Ovary (tissue), 9 donors: ENCODE measurements around the gene LTBP2. TPM values are rescaled to one million over a fixed set of nuclear protein-coding genes. Genes with fewer than 3 reads are reported as not detected.

Experiments
- DNase-seq, 5 donors: peaks; one replicate each; pipeline ENCODE4 v3.0.0-alpha.2; 2019 to 2020
- H3K27ac ChIP-seq, 2 donors: fragments of 200-600 bp; one replicate each; pipeline versions ENCODE4 v1.5.1 to v1.8.0; 2019 to 2022
- H3K27me3 ChIP-seq: fragments of 200-600 bp; one replicate; pipeline ENCODE4 v1.8.0; 2022
- H3K36me3 ChIP-seq: fragments of 200-600 bp; sonication (generic); one replicate; pipeline ENCODE4 v1.5.1; 2019
- H3K4me1 ChIP-seq: one replicate; pipeline ENCODE4 v1.8.1; 2013; ENCODE audit warnings: mild to moderate bottlenecking, moderate library complexity; ENCODE audit not compliant: insufficient read depth
- H3K4me3 ChIP-seq: fragments of 200-600 bp; sonication (generic); one replicate; pipeline ENCODE4 v1.5.1; 2017
- H3K9me3 ChIP-seq, 2 donors: fragments of 200-600 bp in 1 of 2; sonication (generic) in 1 of 2; one replicate each; pipeline versions ENCODE4 v1.5.1 to v1.8.1; 2013 to 2019; ENCODE audit warnings: mild to moderate bottlenecking in 1 of 2, moderate library complexity in 1 of 2
- EP300 ChIP-seq: sonication (generic); formaldehyde crosslinking; IDR thresholded peaks from one replicate; pipeline ENCODE4 v1.6.1; 2017; ENCODE audit warnings: antibody characterized with exemption
- POLR2A ChIP-seq: fragments of 450-650 bp; IDR thresholded peaks from one replicate; pipeline ENCODE4 v1.6.1; 2017; ENCODE audit warnings: antibody characterized with exemption, mild to moderate bottlenecking, moderate library complexity
- WGBS, 3 donors: extraction: QIAGEN DNeasy Blood & Tissue Kit in 1 of 3; methylation state at CpG; one replicate each; pipeline versions ENCODE4 v1.1.5 to v1.1.7; 2013 to 2017; 5-methylcytosine and 5-hydroxymethylcytosine counted together
- intact Hi-C, 4 donors: fragments of 100-400 bp; cut with DNase I; formaldehyde crosslinking; loops; one replicate each; pipeline versions ENCODE4 v1.11.0 to v1.15.1; 2022 to 2023
- polyA plus RNA-seq, 2 donors: library from polyadenylated mRNA; stranded (reverse); fragments of 200-250 nt in 1 of 2; fragments of 350-450 nt in 1 of 2; fragmentation: Illumina TruSeq in 1 of 2; extraction: RNeasy Lipid Tissue Mini Kit (QIAGEN cat#74804) in 1 of 2; gene quantifications; one replicate each; pipeline ENCODE4 v1.2.3, GENCODE V29; 2013 to 2014
- total RNA-seq, 7 donors: library from RNA; depleted of rRNA in 2 of 7; stranded (reverse); fragments of >200 nt in 2 of 7; fragmentation: NEBNext Ultra II Directional in 3 of 7; extraction: Animal tissue kit (Norgen Biotek cat#: 25700) in 3 of 7; gene quantifications; one replicate each; pipeline versions ENCODE4 v1.1.0 to v1.2.4, GENCODE V29; 2016 to 2023
- TF ChIP-seq, protein P1 (sequence below), 3 donors: fragments of 450-650 bp in 2 of 3; fragments of 200-600 bp in 1 of 3; IDR thresholded peaks; one replicate each; pipeline versions ENCODE4 v1.5.1 to v1.8.0; 2016 to 2022; ENCODE audit warnings: antibody characterized with exemption in 3 of 3, mild to moderate bottlenecking in 1 of 3
- donor health status: DM: no; HTN: no; CAD: no; lungs with moderate emphysema.
- donor health status: DM: no; HTN: no; CAD: no.
- donor health status: Bipolar disorder and iron deficiency.
- donor health status: DM: yes; HTN: yes; CAD: no.
- donor health status: DM: no; HTN: no; CAD: no.
- donor health status: DM: yes; HTN: yes; CAD: no.

LTBP2 gene
- total and polyA plus RNA-seq, 9 donors = 31.4 to 85.0 (median 60.0) TPM

DNA sequence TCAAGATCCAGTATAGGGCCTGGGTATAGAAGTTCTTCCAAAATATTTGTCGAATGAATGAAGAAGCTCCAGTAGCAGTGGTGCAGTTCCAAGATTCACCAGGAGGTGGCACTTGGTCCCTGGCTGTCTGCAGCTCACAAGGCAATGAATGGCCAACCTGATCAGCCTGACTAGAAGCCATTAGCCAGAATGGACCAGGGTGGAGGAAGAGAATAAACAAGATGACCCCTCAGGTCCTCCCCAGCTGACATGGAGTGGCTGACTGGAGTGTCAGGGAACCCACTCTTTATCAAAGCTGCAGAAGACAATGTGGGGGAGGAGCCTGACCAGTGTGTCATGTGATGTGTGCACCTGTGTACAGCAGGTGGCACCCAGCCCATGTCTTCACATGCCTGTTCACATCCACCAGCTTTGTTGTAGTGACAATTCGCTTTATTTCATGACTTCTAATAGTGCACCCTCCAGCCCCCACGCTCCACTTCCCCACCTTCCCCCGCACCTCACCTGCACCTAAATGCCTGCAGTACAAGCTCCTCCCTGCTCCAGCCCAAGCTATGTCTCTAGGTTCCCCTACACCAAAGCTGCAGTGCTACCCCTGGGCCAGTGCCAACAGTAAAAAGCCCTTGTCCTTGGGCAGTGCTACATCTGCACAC is 3.0 kb downstream of the LTBP2 start:
- peak; percentile 79 to 92 (median 88) for DNase-seq
- intact Hi-C loops = loop anchor here in 2 of 4 donors (5.0 kb wide), 2 partner anchors 198 to 247 kb away; no protein-coding TSS in a partner anchor
- 62 to 65% (median 63%) methylated on average over 4 of the region's 4 CpGs for WGBS, 3 donors
- Histone ChIP-seq H3K27me3 (no peaks in the 10 kb centered on the region), H3K4me3 (no peak overlapping the region), H3K4me1 (peaks cover 26% of the 10 kb centered on the region), H3K27ac (no peak overlapping the region), H3K36me3 (no peaks in the 10 kb centered on the region), H3K9me3 (no peaks in the 10 kb centered on the region)
- TF ChIP-seq, protein P1, sequence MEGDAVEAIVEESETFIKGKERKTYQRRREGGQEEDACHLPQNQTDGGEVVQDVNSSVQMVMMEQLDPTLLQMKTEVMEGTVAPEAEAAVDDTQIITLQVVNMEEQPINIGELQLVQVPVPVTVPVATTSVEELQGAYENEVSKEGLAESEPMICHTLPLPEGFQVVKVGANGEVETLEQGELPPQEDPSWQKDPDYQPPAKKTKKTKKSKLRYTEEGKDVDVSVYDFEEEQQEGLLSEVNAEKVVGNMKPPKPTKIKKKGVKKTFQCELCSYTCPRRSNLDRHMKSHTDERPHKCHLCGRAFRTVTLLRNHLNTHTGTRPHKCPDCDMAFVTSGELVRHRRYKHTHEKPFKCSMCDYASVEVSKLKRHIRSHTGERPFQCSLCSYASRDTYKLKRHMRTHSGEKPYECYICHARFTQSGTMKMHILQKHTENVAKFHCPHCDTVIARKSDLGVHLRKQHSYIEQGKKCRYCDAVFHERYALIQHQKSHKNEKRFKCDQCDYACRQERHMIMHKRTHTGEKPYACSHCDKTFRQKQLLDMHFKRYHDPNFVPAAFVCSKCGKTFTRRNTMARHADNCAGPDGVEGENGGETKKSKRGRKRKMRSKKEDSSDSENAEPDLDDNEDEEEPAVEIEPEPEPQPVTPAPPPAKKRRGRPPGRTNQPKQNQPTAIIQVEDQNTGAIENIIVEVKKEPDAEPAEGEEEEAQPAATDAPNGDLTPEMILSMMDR (IDR thresholded peaks at IDR 0.05) = peak; percentile 88 to 96 (median 94)
- no peak for TF ChIP-seq EP300

DNA sequence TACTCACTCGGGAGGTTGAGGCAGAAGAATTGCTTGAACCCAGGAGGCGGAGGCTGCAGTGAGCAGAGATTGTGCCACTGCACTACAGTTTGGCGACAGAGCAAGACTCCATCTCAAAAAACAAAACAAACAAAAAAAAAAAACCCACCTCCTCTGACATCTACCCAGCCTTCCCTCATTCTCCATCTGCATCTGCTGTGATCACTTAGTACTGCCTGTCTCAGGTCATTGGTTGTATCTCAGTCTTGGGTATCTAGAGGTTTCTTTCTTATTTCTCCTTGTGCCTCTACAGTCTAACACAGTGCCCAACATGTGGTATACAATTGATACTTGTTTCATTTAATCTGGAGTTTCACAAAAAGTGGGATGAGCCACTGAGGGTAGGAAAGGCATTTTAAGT is 5.3 kb downstream of the LTBP2 start:
- DNase-seq = no peak
- H3K36me3 ChIP-seq = no peaks in the 10 kb centered on the region
- intact Hi-C loops = loop anchor here in 2 of 4 donors (5.0 kb wide), 2 partner anchors 201 to 244 kb away; no protein-coding TSS in a partner anchor
- H3K9me3 ChIP-seq = no peaks in the 10 kb centered on the region
- 91 to 94% (median 93%) methylated on average over 3 of the region's 3 CpGs for WGBS, 3 donors
- no peaks in the 10 kb centered on the region for H3K27me3 ChIP-seq
- H3K4me3 ChIP-seq = no peak overlapping the region
- peaks cover 31% of the 10 kb centered on the region for H3K4me1 ChIP-seq
- no peak for TF ChIP-seq EP300
- TF ChIP-seq, protein P1 (IDR thresholded peaks at IDR 0.05) = no peak
- TF ChIP-seq POLR2A = no peak
- H3K27ac ChIP-seq = peak overlapping the region in 1 of 2 donors; percentile 16

DNA sequence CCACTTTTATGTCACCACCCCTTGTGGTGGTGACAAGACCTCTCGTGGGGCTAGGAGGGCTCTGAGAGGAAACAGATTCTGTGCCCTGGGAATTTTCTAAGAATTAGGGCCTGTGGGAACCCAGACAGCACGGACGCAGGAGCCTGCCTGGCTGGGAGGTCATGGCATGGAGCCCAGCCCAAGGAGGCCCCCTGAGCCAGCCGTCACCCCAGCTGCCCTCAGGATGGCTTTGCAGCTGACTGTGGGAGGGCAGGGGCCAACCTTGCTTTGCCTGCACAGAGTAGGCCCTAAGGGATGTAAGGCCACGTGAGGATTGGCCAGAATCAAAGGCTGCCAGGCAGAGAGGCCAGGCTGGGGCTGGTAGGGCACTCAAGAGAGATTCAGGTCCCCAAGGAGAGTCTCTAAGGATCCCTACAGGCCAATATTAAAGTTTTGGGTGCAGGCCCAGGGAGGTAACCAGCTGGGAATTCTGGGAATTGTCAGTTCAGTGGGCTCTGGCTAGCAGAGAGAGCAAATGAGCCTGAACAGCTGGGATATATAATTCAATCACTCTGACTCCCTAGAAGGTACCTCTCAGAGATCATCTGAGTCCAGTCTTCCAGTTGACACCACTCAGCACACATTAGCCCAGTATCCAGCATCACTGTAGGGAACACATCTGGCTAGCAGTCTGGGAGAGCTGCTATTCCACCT is 6.4 kb downstream of the LTBP2 start:
- intact Hi-C loops = loop anchor here in 2 of 4 donors (2.0 to 5.0 kb wide), 3 partner anchors 103 to 243 kb away; no protein-coding TSS in a partner anchor

DNA sequence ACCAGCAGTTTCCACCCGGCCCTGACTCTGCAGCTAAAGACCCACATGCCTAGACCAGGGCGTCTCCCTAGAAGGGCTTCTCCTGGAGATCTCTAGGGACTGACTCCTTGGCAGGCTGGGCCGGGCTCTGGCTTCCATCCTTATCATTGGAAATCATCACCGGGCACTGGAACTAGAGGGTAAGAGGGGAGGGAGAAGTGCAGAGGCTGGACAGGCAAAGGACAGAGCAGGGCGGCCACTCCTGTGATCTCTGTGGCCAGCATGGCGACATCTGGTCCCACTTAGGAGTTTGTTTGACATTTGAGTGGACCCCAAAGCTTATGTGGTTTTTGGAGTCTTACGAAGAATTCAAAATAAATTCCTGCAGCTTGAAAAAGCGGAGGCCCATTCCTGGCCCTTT is 7.1 kb downstream of the LTBP2 start:
- peak in 2 of 5 donors; percentile 24 to 42 for DNase-seq
- Histone ChIP-seq H3K4me1 (peaks cover 31% of the 10 kb centered on the region), H3K27ac (peak overlapping the region; percentile 16 to 56), H3K9me3 (no peaks in the 10 kb centered on the region), H3K27me3 (no peaks in the 10 kb centered on the region), H3K4me3 (no peak overlapping the region), H3K36me3 (no peaks in the 10 kb centered on the region)
- intact Hi-C loops = loop anchor here in 2 of 4 donors (2.0 to 5.0 kb wide), 3 partner anchors 102 to 243 kb away; no protein-coding TSS in a partner anchor
- WGBS, 3 donors = 8 to 33% (median 19%) methylated on average over 8 of the region's 8 CpGs
- TF ChIP-seq EP300 (no peak), POLR2A (no peak)
- TF ChIP-seq, protein P1 (IDR thresholded peaks at IDR 0.05) = no peak

More for the DNA sequence above, 6.4 kb downstream of the LTBP2 start:
- Histone ChIP-seq H3K36me3 (no peaks in the 10 kb centered on the region), H3K9me3 (no peaks in the 10 kb centered on the region), H3K4me3 (no peak overlapping the region), H3K27ac (peak overlapping the region; percentile 16 to 56), H3K4me1 (peaks cover 28% of the 10 kb centered on the region), H3K27me3 (no peaks in the 10 kb centered on the region)
- DNase-seq = peak in 2 of 5 donors; percentile 17 to 43
- TF ChIP-seq, protein P1 (IDR thresholded peaks at IDR 0.05) = no peak
- TF ChIP-seq POLR2A (no peak), EP300 (no peak)
- 19 to 40% (median 26%) methylated on average over 4 to 5 of the region's 5 CpGs for WGBS, 3 donors
